K562 (cell line): ENCODE data around the gene ZP1. TPM values are rescaled to one million over a fixed set of nuclear protein-coding genes. Genes with fewer than 3 reads are reported as not detected.

Experiments
- BHLHE40 ChIP-seq: IDR thresholded peaks from 2 replicates; pipeline ENCODE4 v1.6.1; 2011; ENCODE audit warnings: low read length, improper control_type of control experiment
- CBFB ChIP-seq: sonication (generic); formaldehyde crosslinking; IDR thresholded peaks from 2 replicates; pipeline ENCODE4 v1.4.0; 2020; ENCODE audit warnings: mild to moderate bottlenecking, missing genetic modification reagents
- CBX1 ChIP-seq: sonication (generic); IDR thresholded peaks from 2 replicates; pipeline ENCODE4 v1.6.1; 2016; ENCODE audit warnings: antibody characterized with exemption, low read depth, mild to moderate bottlenecking
- CEBPB ChIP-seq: fragments of 450-650 bp; IDR thresholded peaks from 2 replicates; pipeline ENCODE4 v1.6.1; 2016; ENCODE audit warnings: missing genetic modification characterization, missing compliant biosample characterization
- DPF2 ChIP-seq: fragments of 450-650 bp; IDR thresholded peaks from 2 replicates; pipeline ENCODE4 v1.6.1; 2016
- FOXK1 ChIP-seq: sonication (generic); formaldehyde crosslinking; IDR thresholded peaks from 2 replicates; pipeline ENCODE4 v1.8.0; 2022; ENCODE audit warnings: missing genetic modification reagents, mild to moderate bottlenecking, borderline replicate concordance
- GTF2F1 ChIP-seq: IDR thresholded peaks from 2 replicates; pipeline ENCODE4 v1.6.1; 2011; ENCODE audit warnings: low read depth, low read length, improper control_type of control experiment
- MAZ ChIP-seq, 2 experiments: fragments of 450-650 bp in 1 of 2; sonication (generic) in 1 of 2; formaldehyde crosslinking; IDR thresholded peaks in 1 of 2; conservative IDR thresholded peaks in 1 of 2; 2 replicates each; pipeline versions ENCODE4 v1.4.0 to v1.5.0; 2020; ENCODE audit warnings: mild to moderate bottlenecking in 1 of 2, missing genetic modification reagents in 1 of 2
- MEIS2 ChIP-seq: fragments of 450-650 bp; IDR thresholded peaks from 2 replicates; pipeline ENCODE4 v1.6.1; 2014; ENCODE audit warnings: mild to moderate bottlenecking; ENCODE audit not compliant: partially characterized antibody
- NCOA6 ChIP-seq: fragments of 450-650 bp; IDR thresholded peaks from 2 replicates; pipeline ENCODE4 v1.6.1; 2017; ENCODE audit warnings: mild to moderate bottlenecking
- PML ChIP-seq: IDR thresholded peaks from 2 replicates; pipeline ENCODE4 v1.6.1; 2012; ENCODE audit warnings: low read length, inconsistent platforms
- RCOR1 ChIP-seq, 2 experiments: IDR thresholded peaks; 2 replicates each; pipeline ENCODE4 v1.6.1; 2012; ENCODE audit warnings: low read depth in 2 of 2, low read length in 2 of 2, borderline replicate concordance in 1 of 2, improper control_type of control experiment in 1 of 2
- SUPT5H ChIP-seq: fragments of 450-650 bp; IDR thresholded peaks from 2 replicates; pipeline ENCODE4 v1.6.1; 2016
- TCF7 ChIP-seq: sonication (generic); IDR thresholded peaks from 2 replicates; pipeline ENCODE4 v1.6.1; 2016; ENCODE audit warnings: antibody characterized with exemption, borderline replicate concordance
- TRIM24 ChIP-seq, 2 experiments: fragments of 450-650 bp; IDR thresholded peaks; 2 replicates each; pipeline ENCODE4 v1.6.1; 2016
- ZNF121 ChIP-seq: sonication (generic); formaldehyde crosslinking; conservative IDR thresholded peaks from 2 replicates; pipeline ENCODE4 v1.8.0; 2022; ENCODE audit warnings: missing genetic modification reagents
- ZNF354B ChIP-seq: fragments of 250-450 bp; sonication (Bioruptor Pico); IDR thresholded peaks from 2 replicates; pipeline ENCODE4 v1.4.0; 2020
- ZNF507 ChIP-seq: conservative IDR thresholded peaks from 2 replicates; pipeline ENCODE4 v1.6.1; 2017; ENCODE audit warnings: missing genetic modification characterization, missing compliant biosample characterization
- ZNF707 ChIP-seq: fragments of 250-450 bp; sonication (Bioruptor Pico); conservative IDR thresholded peaks from 2 replicates; pipeline ENCODE4 v1.8.0; 2022; ENCODE audit warnings: inconsistent platforms, mild to moderate bottlenecking, moderate library complexity
- polyA plus RNA-seq, 8 experiments: library from polyadenylated mRNA; depleted of rRNA in 4 of 8; stranded (reverse) in 5 of 8; unstranded in 3 of 8; fragments of >200 nt; fragmentation: Nextera tagmentation in 2 of 8; fragmentation: Illumina TruSeq in 1 of 8; extraction: Ambion mirVana in 2 of 8; extraction: Trizol in 1 of 8; gene quantifications; 2 replicates each; pipeline versions ENCODE4 v1.2.1 to v1.2.3, GENCODE V29; 2011 to 2014; ENCODE audit warnings: inconsistent platforms in 1 of 8, missing spikeins in 1 of 8
- total RNA-seq, 7 experiments: library from RNA; depleted of rRNA in 6 of 7; stranded (reverse); fragments of >200 nt in 6 of 7; fragmentation: Illumina TruSeq in 2 of 7; extraction: Trizol in 2 of 7; gene quantifications; 2 replicates each; pipeline versions ENCODE4 v1.2.1 to v1.2.3, GENCODE V29; 2011 to 2021; ENCODE audit warnings: low replicate concordance in 1 of 7
- TF ChIP-seq, protein P1 (sequence below), 2 experiments: fragments of 450-650 bp; IDR thresholded peaks; 2 replicates each; pipeline ENCODE4 v1.6.1; 2018; ENCODE audit warnings: mild to moderate bottlenecking in 2 of 2, low read depth in 1 of 2; ENCODE audit not compliant: partially characterized antibody in 2 of 2
- TF ChIP-seq, protein P2 (sequence below): fragments of 250-450 bp; sonication (Bioruptor Pico); IDR thresholded peaks from 2 replicates; pipeline ENCODE4 v1.5.0; 2022; ENCODE audit warnings: mild to moderate bottlenecking
- TF ChIP-seq, protein P3 (sequence below): sonication (generic); formaldehyde crosslinking; IDR thresholded peaks from 2 replicates; pipeline ENCODE4 v1.8.0; 2022; ENCODE audit warnings: mild to moderate bottlenecking, low read depth, missing genetic modification reagents
- TF ChIP-seq, protein P4 (sequence below): sonication (generic); formaldehyde crosslinking; IDR thresholded peaks from 2 replicates; pipeline ENCODE4 v1.8.1; 2023; ENCODE audit warnings: mild to moderate bottlenecking, missing genetic modification reagents, moderate library complexity

The ZP1 gene
- total and polyA plus RNA-seq, 9 of the 15 experiments (the other 6 are each of a cell fraction or from before 2014, with no cell fraction given), result 0.11 to 0.15 TPM; not detected in 7

DNA sequence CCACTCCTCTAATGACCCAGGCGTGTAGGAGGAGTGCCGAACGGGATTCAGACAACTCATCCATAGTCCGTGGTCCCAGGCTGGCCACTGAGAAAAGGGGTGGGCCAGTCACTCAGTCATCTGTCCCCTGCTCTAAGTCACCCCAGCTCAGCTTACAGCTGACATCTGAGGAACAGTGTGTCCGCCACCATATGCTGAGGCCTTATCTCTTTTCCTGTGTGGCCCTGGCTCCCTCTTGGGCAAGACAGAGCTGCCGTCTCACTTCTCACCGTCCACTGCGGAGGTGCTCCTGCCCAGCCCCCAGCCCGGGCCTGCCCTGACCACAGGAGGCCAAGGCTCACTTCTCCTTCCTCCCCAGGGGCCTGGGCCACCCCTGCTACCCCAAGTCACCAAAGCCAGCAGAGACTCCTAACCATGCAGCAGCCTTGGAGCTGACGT lies 18.6 kb upstream of the ZP1 start (continued):
- peak; percentile 62 for TF ChIP-seq MEIS2
- no peak for TF ChIP-seq ZNF507
- peak; percentile 46; the same call in 1 of the 2 replicates for TF ChIP-seq DPF2
- no peak for TF ChIP-seq ZNF707 (CRISPR knock-in tag)
- TF ChIP-seq, protein P1, sequence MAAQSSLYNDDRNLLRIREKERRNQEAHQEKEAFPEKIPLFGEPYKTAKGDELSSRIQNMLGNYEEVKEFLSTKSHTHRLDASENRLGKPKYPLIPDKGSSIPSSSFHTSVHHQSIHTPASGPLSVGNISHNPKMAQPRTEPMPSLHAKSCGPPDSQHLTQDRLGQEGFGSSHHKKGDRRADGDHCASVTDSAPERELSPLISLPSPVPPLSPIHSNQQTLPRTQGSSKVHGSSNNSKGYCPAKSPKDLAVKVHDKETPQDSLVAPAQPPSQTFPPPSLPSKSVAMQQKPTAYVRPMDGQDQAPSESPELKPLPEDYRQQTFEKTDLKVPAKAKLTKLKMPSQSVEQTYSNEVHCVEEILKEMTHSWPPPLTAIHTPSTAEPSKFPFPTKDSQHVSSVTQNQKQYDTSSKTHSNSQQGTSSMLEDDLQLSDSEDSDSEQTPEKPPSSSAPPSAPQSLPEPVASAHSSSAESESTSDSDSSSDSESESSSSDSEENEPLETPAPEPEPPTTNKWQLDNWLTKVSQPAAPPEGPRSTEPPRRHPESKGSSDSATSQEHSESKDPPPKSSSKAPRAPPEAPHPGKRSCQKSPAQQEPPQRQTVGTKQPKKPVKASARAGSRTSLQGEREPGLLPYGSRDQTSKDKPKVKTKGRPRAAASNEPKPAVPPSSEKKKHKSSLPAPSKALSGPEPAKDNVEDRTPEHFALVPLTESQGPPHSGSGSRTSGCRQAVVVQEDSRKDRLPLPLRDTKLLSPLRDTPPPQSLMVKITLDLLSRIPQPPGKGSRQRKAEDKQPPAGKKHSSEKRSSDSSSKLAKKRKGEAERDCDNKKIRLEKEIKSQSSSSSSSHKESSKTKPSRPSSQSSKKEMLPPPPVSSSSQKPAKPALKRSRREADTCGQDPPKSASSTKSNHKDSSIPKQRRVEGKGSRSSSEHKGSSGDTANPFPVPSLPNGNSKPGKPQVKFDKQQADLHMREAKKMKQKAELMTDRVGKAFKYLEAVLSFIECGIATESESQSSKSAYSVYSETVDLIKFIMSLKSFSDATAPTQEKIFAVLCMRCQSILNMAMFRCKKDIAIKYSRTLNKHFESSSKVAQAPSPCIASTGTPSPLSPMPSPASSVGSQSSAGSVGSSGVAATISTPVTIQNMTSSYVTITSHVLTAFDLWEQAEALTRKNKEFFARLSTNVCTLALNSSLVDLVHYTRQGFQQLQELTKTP (IDR thresholded peaks at IDR 0.05; ENCODE audit: low read depth in 1 of 2, partially characterized antibody in 2 of 2), result no peak
- no peak for TF ChIP-seq ZNF121 (CRISPR knock-in tag)
- TF ChIP-seq, protein P2, sequence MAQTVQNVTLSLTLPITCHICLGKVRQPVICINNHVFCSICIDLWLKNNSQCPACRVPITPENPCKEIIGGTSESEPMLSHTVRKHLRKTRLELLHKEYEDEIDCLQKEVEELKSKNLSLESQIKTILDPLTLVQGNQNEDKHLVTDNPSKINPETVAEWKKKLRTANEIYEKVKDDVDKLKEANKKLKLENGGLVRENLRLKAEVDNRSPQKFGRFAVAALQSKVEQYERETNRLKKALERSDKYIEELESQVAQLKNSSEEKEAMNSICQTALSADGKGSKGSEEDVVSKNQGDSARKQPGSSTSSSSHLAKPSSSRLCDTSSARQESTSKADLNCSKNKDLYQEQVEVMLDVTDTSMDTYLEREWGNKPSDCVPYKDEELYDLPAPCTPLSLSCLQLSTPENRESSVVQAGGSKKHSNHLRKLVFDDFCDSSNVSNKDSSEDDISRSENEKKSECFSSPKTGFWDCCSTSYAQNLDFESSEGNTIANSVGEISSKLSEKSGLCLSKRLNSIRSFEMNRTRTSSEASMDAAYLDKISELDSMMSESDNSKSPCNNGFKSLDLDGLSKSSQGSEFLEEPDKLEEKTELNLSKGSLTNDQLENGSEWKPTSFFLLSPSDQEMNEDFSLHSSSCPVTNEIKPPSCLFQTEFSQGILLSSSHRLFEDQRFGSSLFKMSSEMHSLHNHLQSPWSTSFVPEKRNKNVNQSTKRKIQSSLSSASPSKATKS (CRISPR knock-in tag), result no peak
- peak in 1 of 2 experiments; percentile 53; a peak in 1 of 4 replicates for TF ChIP-seq TRIM24 (IDR thresholded peaks at IDR 0.05)
- peak; percentile 89 for TF ChIP-seq CEBPB (tag)
- TF ChIP-seq CBX1, result no peak
- no peak for TF ChIP-seq TCF7
- no peak for TF ChIP-seq GTF2F1
- TF ChIP-seq MAZ (CRISPR knock-in tag; conservative IDR thresholded peaks at IDR 0.05 in 1 of 2, IDR thresholded peaks at IDR 0.05 in 1 of 2), result peak; percentile 52 to 74; a peak in 2 of 4 replicates
- TF ChIP-seq ZNF354B (CRISPR knock-in tag), result no peak
- no peak for TF ChIP-seq NCOA6
- TF ChIP-seq FOXK1 (CRISPR knock-in tag), result no peak
- TF ChIP-seq, protein P3, sequence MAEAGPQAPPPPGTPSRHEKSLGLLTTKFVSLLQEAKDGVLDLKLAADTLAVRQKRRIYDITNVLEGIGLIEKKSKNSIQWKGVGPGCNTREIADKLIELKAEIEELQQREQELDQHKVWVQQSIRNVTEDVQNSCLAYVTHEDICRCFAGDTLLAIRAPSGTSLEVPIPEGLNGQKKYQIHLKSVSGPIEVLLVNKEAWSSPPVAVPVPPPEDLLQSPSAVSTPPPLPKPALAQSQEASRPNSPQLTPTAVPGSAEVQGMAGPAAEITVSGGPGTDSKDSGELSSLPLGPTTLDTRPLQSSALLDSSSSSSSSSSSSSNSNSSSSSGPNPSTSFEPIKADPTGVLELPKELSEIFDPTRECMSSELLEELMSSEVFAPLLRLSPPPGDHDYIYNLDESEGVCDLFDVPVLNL (CRISPR knock-in tag), result no peak
- TF ChIP-seq RCOR1 (IDR thresholded peaks at IDR 0.05; ENCODE audit: borderline replicate concordance in 1 of 2, low read depth in 2 of 2, low read length in 2 of 2), result peak in 1 of 2 experiments; percentile 40; a peak in 1 of 4 replicates
- TF ChIP-seq CBFB, result no peak
- TF ChIP-seq BHLHE40, result peak; percentile 42; the same call in 1 of the 2 replicates
- TF ChIP-seq, protein P4, sequence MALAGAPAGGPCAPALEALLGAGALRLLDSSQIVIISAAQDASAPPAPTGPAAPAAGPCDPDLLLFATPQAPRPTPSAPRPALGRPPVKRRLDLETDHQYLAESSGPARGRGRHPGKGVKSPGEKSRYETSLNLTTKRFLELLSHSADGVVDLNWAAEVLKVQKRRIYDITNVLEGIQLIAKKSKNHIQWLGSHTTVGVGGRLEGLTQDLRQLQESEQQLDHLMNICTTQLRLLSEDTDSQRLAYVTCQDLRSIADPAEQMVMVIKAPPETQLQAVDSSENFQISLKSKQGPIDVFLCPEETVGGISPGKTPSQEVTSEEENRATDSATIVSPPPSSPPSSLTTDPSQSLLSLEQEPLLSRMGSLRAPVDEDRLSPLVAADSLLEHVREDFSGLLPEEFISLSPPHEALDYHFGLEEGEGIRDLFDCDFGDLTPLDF (CRISPR knock-in tag), result no peak
- TF ChIP-seq SUPT5H, result no peak
- TF ChIP-seq PML, result no peak
